Transverse colon (tissue), 4 donors: ENCODE results near the gene CCDC83. TPM values are rescaled to one million over a fixed set of nuclear protein-coding genes. Genes with fewer than 3 reads are reported as not detected.

ENCODE experiments used
- DNase-seq: peaks from one replicate; pipeline ENCODE4 v3.0.0-alpha.2; 2019
- H3K27ac ChIP-seq, 4 donors: fragments of 200-600 bp; sonication (generic); 2 replicates each; pipeline ENCODE4 v1.5.1; 2016 to 2018; ENCODE audit warnings: inconsistent platforms in 4 of 4
- H3K27me3 ChIP-seq: fragments of 200-600 bp; sonication (generic); 2 replicates; pipeline ENCODE4 v1.5.1; 2017; ENCODE audit warnings: inconsistent platforms
- H3K36me3 ChIP-seq, 4 donors: fragments of 200-600 bp; sonication (generic); 2 replicates each; pipeline ENCODE4 v1.5.1; 2017 to 2019; ENCODE audit warnings: inconsistent platforms in 4 of 4
- H3K4me1 ChIP-seq, 4 donors: fragments of 200-600 bp; sonication (generic); 2 replicates each; pipeline ENCODE4 v1.5.1; 2017 to 2020; ENCODE audit warnings: inconsistent platforms in 4 of 4
- H3K4me3 ChIP-seq, 4 donors: fragments of 200-600 bp; sonication (generic); 1 replicate in 1 of 4; 2 replicates in 3 of 4; pipeline versions ENCODE4 v1.5.1 to v1.6.1; 2017 to 2019; ENCODE audit warnings: inconsistent platforms in 4 of 4
- H3K9me3 ChIP-seq, 2 donors: fragments of 200-600 bp; sonication (generic); 2 replicates each; pipeline ENCODE4 v1.5.1; 2017 to 2019; ENCODE audit warnings: inconsistent platforms in 2 of 2
- CTCF ChIP-seq, 5 experiments: fragments of 200-600 bp in 3 of 5; fragments of 450-650 bp in 2 of 5; sonication (generic) in 3 of 5; IDR thresholded peaks; 1 replicate in 2 of 5; 2 replicates in 3 of 5; pipeline ENCODE4 v1.5.1; 2016 to 2017; ENCODE audit warnings: antibody characterized with exemption in 5 of 5, inconsistent platforms in 3 of 5, mild to moderate bottlenecking in 2 of 5, moderate library complexity in 1 of 5
- EP300 ChIP-seq: sonication (generic); formaldehyde crosslinking; IDR thresholded peaks from one replicate; pipeline ENCODE4 v1.6.1; 2017; ENCODE audit warnings: antibody characterized with exemption, low read depth
- POLR2A ChIP-seq: fragments of 450-650 bp; IDR thresholded peaks from one replicate; pipeline ENCODE4 v1.6.1; 2016; ENCODE audit warnings: antibody characterized with exemption, mild to moderate bottlenecking, moderate library complexity
- POLR2AphosphoS5 ChIP-seq, 3 donors: sonication (generic); formaldehyde crosslinking; IDR thresholded peaks; one replicate each; pipeline ENCODE4 v1.6.1; 2016; ENCODE audit warnings: antibody characterized with exemption in 3 of 3
- whole genome bisulfite sequencing, 2 donors: methylation state at CpG; one replicate each; pipeline ENCODE4 v1.1.5; 2018; ENCODE audit warnings: low coverage in 1 of 2; 5-methylcytosine and 5-hydroxymethylcytosine counted together
- in situ Hi-C, 4 donors: fragments of 200-750 bp; cut with MboI; loops; one replicate each; pipeline versions ENCODE4 v1.15.0 to v1.15.1; 2017; ENCODE audit warnings: low sequenced_read_pairs in 3 of 4, low pct_ligation_motif_present in 1 of 4, low pct_unique_long_range_greater_than_20kb in 1 of 4
- intact Hi-C: fragments of 100-400 bp; cut with DNase I; formaldehyde crosslinking; loops from one replicate; pipeline ENCODE4 v1.15.1; 2023; ENCODE audit warnings: low total_unique reads
- total RNA-seq, 4 donors: library from RNA; depleted of rRNA; stranded (reverse); fragments of >200 nt; gene quantifications; one replicate each; pipeline ENCODE4 v1.1.0, GENCODE V29; 2016

The CCDC83 gene
- total RNA-seq, 4 donors from 2014 or later = not detected

- WGBS, 2 donors = 77 to 83% methylated on average over 3 of the region's 3 CpGs
Measured at GRCh38 chr11:85902353-85902752, 47.2 kb downstream of the CCDC83 start.

GRCh38 chr11:85903406-85903805, 48.2 kb downstream of the CCDC83 start:
- Histone ChIP-seq H3K4me1 (no peaks in the 10 kb centered on the region), H3K27ac (no peak overlapping the region), H3K9me3 (no peaks in the 10 kb centered on the region), H3K4me3 (no peak overlapping the region), H3K36me3 (no peaks in the 10 kb centered on the region), H3K27me3 (no peaks in the 10 kb centered on the region)
- DNase-seq = no peak
- intact Hi-C loops (no loop called here), in situ Hi-C loops (no loop called here)
- WGBS, 2 donors = 71 to 89% methylated on average over 4 of the region's 4 CpGs
- no peak for TF ChIP-seq EP300

More at GRCh38 chr11:85902353-85902752, 47.2 kb downstream of the CCDC83 start:
- H3K9me3 ChIP-seq = no peaks in the 10 kb centered on the region
- H3K4me3 ChIP-seq = no peak overlapping the region
- no peaks in the 10 kb centered on the region for H3K4me1 ChIP-seq
- in situ Hi-C loops (no loop called here), intact Hi-C loops (no loop called here)
- TF ChIP-seq EP300 (no peak), POLR2AphosphoS5 (IDR thresholded peaks at IDR 0.05) (no peak), CTCF (IDR thresholded peaks at IDR 0.05) (no peak), POLR2A (no peak)
- no peaks in the 10 kb centered on the region for H3K27me3 ChIP-seq
- no peak overlapping the region for H3K27ac ChIP-seq
- DNase-seq = no peak
- H3K36me3 ChIP-seq = no peaks in the 10 kb centered on the region

- no peak for DNase-seq
- H3K27ac ChIP-seq = no peak overlapping the region
- no peak for TF ChIP-seq POLR2A
- no peak for TF ChIP-seq POLR2AphosphoS5 (IDR thresholded peaks at IDR 0.05)
- TF ChIP-seq CTCF (IDR thresholded peaks at IDR 0.05) = no peak
- no peaks in the 10 kb centered on the region for H3K4me1 ChIP-seq
- H3K36me3 ChIP-seq = no peaks in the 10 kb centered on the region
- H3K9me3 ChIP-seq = no peaks in the 10 kb centered on the region
- H3K4me3 ChIP-seq = no peak overlapping the region
- intact Hi-C loops = no loop called here
- WGBS, 2 donors = 94 to 99% methylated on average over 3 of the region's 3 CpGs
- in situ Hi-C loops = no loop called here
- H3K27me3 ChIP-seq = no peaks in the 10 kb centered on the region
Measured at GRCh38 chr11:85903811-85904210, 48.6 kb downstream of the CCDC83 start.

GRCh38 chr11:85912414-85912813, 57.2 kb downstream of the CCDC83 start:
- H3K27ac ChIP-seq = no peak overlapping the region
- no peak for DNase-seq
- no peak overlapping the region for H3K4me3 ChIP-seq
- no peaks in the 10 kb centered on the region for H3K27me3 ChIP-seq
- 73 to 79% methylated on average over 2 of the region's 2 CpGs for WGBS, 2 donors
- in situ Hi-C loops = no loop called here
- H3K4me1 ChIP-seq = no peaks in the 10 kb centered on the region
- intact Hi-C loops = no loop called here
- no peak for TF ChIP-seq POLR2A
- H3K36me3 ChIP-seq = no peaks in the 10 kb centered on the region
- no peaks in the 10 kb centered on the region for H3K9me3 ChIP-seq

- Histone ChIP-seq H3K4me3 (no peak overlapping the region), H3K36me3 (no peaks in the 10 kb centered on the region), H3K27me3 (no peaks in the 10 kb centered on the region), H3K9me3 (no peaks in the 10 kb centered on the region), H3K27ac (no peak overlapping the region), H3K4me1 (no peaks in the 10 kb centered on the region)
- DNase-seq = no peak
- TF ChIP-seq EP300 = no peak
- no peak for TF ChIP-seq CTCF (IDR thresholded peaks at IDR 0.05)
- TF ChIP-seq POLR2AphosphoS5 (IDR thresholded peaks at IDR 0.05) = no peak
- TF ChIP-seq POLR2A = no peak
- in situ Hi-C loops = no loop called here
- intact Hi-C loops = no loop called here
Measured at GRCh38 chr11:85913513-85913912, 58.3 kb downstream of the CCDC83 start.
